AG09309 (cell line): ENCODE data around the gene CXCL10.

Experiments used
- DNase-seq: peaks from one replicate; pipeline ENCODE4 v3.0.0-alpha.2; 2010; ENCODE audit warnings: low read depth
- H3K4me3 ChIP-seq: 2 replicates; pipeline ENCODE4 v1.5.1; 2011; ENCODE audit warnings: mild to moderate bottlenecking, low read depth, low read length, moderate library complexity; ENCODE audit not compliant: control insufficient read depth
- TF ChIP-seq, protein P1 (sequence below): IDR thresholded peaks from 2 replicates; pipeline ENCODE4 v1.5.1; 2011; ENCODE audit warnings: mild to moderate bottlenecking, low read depth, low read length, inconsistent platforms; ENCODE audit not compliant: insufficient read depth, control insufficient read depth; ENCODE audit errors: missing control alignments

Gene CXCL10

DNA sequence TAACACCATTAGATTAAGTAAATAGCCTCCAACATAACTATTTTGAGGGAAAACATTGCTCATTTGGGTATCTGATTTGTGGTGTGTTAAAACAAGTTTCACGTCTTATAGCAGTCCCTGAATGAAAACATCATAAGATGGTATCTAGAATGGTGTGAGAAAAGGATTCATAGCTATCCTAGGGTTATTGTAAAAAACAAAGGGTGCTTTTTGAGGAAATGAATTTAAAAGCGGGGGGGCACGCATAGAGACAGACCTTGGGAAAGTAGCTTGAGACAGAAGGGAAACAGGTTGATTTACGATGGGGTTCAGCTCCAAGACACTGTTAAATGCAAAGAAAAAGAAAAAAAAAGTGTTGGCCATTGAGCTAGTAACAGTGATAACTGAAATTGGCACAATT, 768 bp upstream of the CXCL10 start:
- no peak for DNase-seq
- TF ChIP-seq, protein P1, sequence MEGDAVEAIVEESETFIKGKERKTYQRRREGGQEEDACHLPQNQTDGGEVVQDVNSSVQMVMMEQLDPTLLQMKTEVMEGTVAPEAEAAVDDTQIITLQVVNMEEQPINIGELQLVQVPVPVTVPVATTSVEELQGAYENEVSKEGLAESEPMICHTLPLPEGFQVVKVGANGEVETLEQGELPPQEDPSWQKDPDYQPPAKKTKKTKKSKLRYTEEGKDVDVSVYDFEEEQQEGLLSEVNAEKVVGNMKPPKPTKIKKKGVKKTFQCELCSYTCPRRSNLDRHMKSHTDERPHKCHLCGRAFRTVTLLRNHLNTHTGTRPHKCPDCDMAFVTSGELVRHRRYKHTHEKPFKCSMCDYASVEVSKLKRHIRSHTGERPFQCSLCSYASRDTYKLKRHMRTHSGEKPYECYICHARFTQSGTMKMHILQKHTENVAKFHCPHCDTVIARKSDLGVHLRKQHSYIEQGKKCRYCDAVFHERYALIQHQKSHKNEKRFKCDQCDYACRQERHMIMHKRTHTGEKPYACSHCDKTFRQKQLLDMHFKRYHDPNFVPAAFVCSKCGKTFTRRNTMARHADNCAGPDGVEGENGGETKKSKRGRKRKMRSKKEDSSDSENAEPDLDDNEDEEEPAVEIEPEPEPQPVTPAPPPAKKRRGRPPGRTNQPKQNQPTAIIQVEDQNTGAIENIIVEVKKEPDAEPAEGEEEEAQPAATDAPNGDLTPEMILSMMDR = no peak
- H3K4me3 ChIP-seq = no peak overlapping the region

DNA sequence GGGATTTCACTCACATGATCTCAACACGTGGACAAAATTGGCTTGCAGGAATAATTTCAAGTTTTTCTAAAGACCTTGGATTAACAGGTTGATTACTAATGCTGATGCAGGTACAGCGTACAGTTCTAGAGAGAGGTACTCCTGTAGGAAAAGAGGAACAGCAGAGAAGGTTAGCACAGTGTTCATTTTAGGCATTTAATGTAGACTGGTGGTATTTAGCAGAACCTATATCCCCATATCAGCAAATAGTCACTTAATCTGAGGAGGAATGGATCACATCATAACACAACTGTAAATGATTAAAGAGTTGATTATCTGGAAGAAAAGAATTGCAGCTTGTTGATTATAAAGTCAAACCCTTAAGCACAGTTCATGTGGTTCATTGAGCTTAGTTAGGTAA, 620 bp downstream of the CXCL10 start:
- TF ChIP-seq, protein P1 = no peak
- no peak overlapping the region for H3K4me3 ChIP-seq
- DNase-seq = no peak

DNA sequence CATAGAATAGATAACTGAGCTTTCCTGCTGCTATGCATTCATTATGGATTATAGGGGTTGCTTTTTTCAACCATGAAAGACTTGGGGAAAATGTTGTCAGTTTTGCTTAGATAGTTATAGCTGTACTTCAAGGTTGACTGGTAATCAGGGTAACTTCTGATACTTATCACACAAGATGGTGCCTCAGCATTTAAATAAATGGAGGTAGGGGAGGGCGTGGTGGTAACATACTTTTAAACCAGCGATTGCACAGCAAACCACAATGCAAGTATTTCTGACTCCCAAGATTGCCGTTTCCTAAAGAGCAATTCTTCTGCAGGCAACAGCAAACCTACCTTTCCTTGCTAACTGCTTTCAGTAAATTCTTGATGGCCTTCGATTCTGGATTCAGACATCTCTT, 1.3 kb downstream of the CXCL10 start:
- TF ChIP-seq, protein P1 = no peak
- DNase-seq = no peak
- H3K4me3 ChIP-seq = no peak overlapping the region

DNA sequence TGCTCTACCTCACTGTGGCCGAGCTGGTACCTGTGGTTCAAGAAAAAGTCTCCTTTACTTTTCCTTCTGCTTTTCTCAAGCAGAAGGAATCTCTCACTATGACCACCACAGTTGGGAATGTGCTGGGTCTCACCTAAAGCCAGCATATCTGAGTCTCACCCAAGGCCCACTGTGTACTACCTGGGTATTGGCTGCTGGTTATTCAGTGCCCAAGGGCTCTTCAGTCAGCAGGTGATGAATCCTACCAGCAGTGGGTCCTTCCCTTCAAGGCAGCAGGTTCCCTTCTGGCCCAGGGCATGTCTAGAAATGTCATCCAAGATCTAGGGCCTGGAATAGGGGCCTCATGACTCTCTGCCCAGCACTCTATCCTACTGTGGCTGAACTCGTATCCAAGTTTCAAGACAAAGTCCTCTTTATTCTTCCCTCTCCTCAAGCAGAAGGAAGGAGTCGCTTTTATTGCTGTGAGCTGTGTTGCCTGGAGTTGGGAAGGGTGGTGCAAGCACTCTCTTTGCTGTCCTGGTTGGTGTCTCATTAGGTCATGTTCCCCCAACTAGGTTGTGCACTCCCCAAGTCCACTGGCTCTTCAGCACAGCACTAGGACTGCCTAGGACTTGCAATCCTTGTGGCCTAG, 6.1 kb downstream of the CXCL10 start:
- DNase-seq = no peak
- no peak overlapping the region for H3K4me3 ChIP-seq
- TF ChIP-seq, protein P1 = no peak

DNA sequence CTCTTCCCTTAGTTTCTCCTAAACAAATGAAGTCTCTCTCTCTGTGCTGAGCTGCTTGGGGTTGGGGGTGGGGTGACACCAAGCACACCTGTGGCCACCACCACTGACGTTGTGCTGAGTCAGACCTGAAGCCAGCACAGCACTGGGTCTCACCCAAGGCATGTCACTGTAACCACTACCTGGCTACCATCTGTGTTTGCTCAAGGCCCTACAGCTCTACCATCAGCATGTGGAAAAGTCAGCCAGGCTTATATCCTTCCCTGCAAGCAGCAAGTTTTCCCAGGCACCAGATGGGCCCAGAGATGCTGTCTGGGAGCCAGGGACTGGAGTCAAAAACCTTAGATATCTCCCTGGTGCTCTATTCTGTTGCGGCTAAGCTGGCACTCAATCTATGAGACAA, 6.9 kb downstream of the CXCL10 start:
- no peak overlapping the region for H3K4me3 ChIP-seq
- no peak for DNase-seq
- TF ChIP-seq, protein P1 = no peak

DNA sequence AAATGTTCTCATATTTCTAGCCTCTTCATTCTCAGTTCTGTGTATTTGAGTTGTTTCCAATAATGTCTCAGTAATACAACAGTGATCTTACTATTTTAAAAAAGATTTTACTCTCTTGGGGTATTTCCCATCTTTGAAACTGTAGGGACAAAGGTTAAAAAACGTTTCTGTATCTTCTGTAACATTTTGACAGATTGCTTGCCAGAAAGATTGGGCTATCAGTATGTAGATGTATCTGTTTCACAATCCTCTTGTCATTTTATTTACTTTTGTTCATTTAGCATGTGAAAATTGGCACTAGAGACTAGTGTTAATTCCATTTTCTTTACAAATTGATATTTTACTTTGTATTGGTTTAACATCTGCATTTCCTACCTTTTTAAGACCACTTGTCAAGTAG, 9.8 kb downstream of the CXCL10 start:
- TF ChIP-seq, protein P1 = no peak
- H3K4me3 ChIP-seq = no peak overlapping the region
- no peak for DNase-seq
